GM12892 (cell line): ENCODE data around the gene UTP14C.

Experiments used
- POLR2A ChIP-seq: IDR thresholded peaks from 2 replicates; pipeline ENCODE4 v1.6.1; 2011; ENCODE audit warnings: low read depth, low read length, control low read depth
- POLR2AphosphoS5 ChIP-seq: IDR thresholded peaks from 2 replicates; pipeline ENCODE4 v1.6.1; 2011; ENCODE audit warnings: low read depth, low read length, control low read depth

DNA sequence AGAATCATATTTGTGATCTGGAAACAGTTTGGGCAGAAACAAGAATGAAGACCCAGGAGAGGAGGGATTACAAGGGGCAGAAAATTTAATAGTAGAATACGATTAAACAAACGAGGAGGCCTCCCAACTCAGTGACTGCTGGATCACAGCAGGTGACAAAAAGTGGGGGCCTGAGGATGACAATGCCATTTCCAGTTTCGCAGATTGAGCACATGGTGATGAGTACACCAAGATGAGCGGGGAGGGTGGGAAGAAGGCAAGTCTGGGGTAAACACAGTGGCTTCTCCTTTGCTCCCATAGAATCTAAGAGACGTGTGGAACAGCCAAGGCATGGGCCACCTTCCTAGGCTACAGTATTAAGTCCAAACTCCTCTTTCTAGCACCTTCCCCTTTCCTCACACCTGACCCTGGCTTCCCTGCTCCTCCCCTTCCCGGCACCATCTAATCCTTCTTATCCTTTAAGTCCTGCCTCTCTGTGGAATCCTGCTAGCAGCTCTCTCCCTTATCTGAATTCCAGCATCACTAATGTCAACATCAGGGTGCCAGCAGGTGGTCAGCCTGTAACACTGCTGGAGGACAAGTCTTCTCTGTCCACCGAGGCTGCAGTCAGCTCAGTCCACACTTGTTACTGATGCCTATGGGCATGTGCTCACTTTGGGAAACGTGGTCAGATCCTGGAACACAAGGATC is 26.7 kb upstream of the UTP14C start:
- TF ChIP-seq POLR2A (no peak), POLR2AphosphoS5 (no peak)
